DOHH2 (cell line): ENCODE measurements around the gene FBXO36.

Source experiments
- EZH2phosphoT487 ChIP-seq: fragments of 200-600 bp; sonication (generic); IDR thresholded peaks from 2 replicates; pipeline ENCODE4 v1.6.1; 2017; ENCODE audit warnings: borderline replicate concordance, mild to moderate bottlenecking, antibody characterized with exemption, low read length, moderate library complexity, mixed read lengths
- TF ChIP-seq, protein P1 (sequence below): fragments of 200-600 bp; sonication (generic); IDR thresholded peaks from one replicate; pipeline ENCODE4 v1.5.1; 2014; ENCODE audit warnings: antibody characterized with exemption, mild to moderate bottlenecking, low read depth, low read length; ENCODE audit not compliant: poor library complexity, severe bottlenecking

DNA sequence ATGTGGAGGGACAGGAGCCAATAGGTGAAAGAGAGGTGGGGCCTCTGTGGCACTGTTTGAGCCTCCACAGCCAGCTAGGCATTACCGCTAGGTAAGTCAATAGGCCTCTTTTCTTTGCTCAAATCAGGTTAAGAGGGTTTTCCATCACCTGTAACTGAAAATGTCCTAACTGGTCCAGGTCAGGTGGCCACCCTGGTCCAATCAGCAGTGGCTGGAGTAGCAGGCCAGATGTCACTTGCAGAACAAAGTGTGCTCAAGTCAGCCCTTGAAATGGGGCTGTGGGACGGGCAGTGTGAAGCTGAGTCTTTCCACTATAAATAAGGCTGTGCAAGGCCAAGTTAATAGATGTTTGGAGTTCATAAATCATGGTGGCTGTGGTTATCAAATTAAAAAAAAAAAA lies 20.9 kb downstream of the FBXO36 start:
- TF ChIP-seq, protein P1, sequence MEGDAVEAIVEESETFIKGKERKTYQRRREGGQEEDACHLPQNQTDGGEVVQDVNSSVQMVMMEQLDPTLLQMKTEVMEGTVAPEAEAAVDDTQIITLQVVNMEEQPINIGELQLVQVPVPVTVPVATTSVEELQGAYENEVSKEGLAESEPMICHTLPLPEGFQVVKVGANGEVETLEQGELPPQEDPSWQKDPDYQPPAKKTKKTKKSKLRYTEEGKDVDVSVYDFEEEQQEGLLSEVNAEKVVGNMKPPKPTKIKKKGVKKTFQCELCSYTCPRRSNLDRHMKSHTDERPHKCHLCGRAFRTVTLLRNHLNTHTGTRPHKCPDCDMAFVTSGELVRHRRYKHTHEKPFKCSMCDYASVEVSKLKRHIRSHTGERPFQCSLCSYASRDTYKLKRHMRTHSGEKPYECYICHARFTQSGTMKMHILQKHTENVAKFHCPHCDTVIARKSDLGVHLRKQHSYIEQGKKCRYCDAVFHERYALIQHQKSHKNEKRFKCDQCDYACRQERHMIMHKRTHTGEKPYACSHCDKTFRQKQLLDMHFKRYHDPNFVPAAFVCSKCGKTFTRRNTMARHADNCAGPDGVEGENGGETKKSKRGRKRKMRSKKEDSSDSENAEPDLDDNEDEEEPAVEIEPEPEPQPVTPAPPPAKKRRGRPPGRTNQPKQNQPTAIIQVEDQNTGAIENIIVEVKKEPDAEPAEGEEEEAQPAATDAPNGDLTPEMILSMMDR, result no peak
- no peak for TF ChIP-seq EZH2phosphoT487
